Stimulated activated CD4-positive, alpha-beta T cell treated with anti-CD3 and anti-CD28 coated beads, Interleukin-15, amount 100 ng/mL, for 1 hour (primary cell): ENCODE data around the gene NFKB2.

ENCODE experiments used
- DNase-seq, 2 donors: peaks; one replicate each; pipeline ENCODE4 v3.0.0-alpha.2; 2020; ENCODE audit warnings: low read depth in 1 of 2, low spot score in 1 of 2

NFKB2 gene

DNA sequence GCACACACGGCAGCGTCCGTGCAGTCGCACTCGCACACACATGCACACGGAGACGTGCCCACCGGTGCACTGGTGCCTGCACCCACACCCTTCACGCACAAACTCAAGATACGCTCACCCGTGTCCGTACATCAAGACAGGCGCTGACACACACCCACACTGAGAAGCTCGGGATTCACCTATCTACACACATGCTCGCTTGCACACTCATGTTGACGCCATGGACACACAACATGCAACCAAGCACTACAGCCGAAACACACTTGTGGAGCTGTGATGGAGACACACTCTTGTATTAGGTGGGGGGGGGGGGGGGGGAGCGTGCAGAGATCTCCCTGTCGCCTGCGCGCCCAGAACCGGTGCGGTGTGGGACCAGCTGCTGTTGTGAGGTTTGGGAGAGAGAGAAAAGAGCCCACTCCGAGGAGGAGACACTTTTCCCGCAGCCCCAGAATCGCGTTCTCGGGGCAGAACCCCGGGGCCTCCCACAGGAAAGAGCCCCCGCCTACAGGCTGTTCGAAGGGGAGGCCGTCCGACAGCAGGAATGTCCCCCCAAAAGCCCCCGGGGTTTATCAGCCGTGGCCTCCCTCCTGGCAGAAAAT lies 605 bp upstream of the NFKB2 start:
- DNase-seq: peak in 1 of 2 donors; percentile 55

DNA sequence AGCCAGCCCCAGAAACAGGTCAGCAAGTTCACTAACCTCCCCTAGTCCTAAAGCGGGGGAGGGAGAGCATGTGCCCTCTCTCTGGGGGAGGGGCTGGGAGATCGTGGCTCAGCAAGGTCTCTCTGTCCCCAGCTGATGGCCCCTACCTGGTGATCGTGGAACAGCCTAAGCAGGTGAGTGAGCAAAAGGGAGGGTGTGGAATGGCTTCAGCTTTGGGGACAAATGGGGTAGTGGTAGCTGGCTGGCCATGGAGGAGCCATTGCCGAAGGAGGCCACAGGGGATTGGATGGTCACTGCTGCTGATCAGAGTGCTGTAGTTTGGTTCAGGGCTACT lies 779 bp downstream of the NFKB2 start:
- no peak for DNase-seq

DNA sequence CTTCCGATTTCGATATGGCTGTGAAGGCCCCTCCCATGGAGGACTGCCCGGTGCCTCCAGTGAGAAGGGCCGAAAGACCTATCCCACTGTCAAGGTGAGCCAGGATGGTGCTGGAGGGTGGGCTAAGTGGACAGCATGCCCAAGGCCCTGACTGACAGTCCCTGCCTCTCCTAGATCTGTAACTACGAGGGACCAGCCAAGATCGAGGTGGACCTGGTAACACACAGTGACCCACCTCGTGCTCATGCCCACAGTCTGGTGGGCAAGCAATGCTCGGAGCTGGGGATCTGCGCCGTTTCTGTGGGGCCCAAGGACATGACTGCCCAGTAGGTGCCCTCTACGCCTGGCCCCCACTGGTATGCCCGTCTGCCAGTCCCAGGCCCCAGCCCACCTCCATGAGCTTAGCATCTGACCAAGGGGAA lies 1.2 kb downstream of the NFKB2 start:
- DNase-seq: no peak

DNA sequence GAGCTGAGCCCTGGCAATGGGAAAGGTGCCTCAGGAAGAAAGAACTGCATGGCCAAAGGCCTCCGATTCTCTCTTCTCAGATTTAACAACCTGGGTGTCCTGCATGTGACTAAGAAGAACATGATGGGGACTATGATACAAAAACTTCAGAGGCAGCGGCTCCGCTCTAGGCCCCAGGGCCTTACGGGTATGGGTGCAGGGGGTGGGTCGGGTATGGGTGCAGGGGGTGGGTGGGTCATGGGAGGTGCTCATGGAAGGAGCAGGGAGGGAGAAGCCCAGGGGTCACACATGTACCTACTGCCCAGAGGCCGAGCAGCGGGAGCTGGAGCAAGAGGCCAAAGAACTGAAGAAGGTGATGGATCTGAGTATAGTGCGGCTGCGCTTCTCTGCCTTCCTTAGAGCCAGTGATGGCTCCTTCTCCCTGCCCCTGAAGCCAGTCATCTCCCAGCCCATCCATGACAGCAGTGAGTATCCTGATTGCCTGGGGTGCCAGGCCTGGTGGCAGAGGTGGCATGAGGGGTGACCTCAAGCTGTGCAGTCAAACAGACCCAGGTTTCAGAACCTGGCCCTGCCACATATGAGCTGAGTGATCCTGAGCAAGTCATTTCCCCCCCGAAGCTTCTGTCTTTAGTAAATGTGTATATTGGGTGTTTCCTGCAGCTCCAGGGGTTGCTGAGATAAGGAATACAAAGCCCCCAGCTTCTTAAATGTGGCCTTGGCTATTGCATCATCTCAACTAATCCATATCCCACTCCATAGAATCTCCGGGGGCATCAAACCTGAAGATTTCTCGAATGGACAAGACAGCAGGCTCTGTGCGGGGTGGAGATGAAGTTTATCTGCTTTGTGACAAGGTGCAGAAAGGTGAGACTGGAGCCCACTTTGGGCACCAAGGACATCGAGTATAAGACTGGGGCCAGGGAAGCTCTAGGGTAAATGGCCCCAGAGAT lies 2.0 kb downstream of the NFKB2 start:
- DNase-seq: no peak

DNA sequence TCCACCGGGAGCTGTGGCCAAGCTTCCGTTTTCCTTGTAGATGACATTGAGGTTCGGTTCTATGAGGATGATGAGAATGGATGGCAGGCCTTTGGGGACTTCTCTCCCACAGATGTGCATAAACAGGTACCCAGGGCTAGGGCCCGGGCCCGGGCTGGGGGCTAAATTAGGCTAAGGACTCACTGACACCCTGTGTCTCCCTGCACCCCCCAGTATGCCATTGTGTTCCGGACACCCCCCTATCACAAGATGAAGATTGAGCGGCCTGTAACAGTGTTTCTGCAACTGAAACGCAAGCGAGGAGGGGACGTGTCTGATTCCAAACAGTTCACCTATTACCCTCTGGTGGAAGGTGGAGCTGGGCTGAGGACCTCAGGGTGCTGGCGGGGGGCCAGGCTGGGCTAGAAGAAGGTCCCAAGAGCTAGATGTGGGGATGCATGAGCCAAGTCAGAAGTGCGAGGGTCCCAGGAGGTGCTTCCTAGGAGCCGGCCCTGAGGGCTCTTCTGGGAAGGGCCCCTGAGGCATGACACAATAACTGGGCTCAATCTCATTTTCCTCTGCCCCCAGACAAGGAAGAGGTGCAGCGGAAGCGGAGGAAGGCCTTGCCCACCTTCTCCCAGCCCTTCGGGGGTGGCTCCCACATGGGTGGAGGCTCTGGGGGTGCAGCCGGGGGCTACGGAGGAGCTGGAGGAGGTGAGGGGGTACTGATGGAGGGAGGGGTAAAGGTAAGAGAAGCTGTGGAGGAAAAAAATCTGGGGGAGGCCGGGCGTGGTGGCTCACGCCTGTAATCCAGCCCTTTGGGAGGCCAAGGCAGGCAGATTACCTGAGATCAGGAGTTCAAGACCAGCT lies 2.9 kb downstream of the NFKB2 start:
- DNase-seq: no peak

DNA sequence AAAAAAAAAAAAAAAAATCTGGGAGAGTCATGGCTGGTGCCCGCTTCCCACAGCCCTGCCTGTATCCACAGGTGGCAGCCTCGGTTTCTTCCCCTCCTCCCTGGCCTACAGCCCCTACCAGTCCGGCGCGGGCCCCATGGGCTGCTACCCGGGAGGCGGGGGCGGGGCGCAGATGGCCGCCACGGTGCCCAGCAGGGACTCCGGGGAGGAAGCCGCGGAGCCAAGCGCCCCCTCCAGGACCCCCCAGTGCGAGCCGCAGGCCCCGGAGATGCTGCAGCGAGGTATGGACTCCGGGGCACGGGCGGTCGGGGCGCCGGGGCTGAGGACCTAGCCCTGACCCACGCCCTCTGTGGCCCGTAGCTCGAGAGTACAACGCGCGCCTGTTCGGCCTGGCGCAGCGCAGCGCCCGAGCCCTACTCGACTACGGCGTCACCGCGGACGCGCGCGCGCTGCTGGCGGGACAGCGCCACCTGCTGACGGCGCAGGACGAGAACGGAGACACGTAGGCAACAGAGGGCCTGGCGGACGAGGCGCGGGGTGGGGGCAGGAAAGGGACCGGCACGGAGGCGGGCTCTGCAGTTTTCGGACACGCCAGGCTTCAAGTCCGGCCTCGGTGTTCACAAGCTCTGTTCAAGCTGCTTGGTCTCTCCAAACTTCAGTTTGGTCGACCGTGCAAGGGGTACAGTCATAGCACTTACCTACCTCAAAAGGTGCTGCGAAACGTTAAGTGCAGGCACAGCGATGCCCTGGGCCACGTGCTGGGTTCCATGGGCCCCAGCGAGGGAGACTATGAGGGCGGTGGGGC lies 3.9 kb downstream of the NFKB2 start:
- DNase-seq: peak; percentile 72 to 82

DNA sequence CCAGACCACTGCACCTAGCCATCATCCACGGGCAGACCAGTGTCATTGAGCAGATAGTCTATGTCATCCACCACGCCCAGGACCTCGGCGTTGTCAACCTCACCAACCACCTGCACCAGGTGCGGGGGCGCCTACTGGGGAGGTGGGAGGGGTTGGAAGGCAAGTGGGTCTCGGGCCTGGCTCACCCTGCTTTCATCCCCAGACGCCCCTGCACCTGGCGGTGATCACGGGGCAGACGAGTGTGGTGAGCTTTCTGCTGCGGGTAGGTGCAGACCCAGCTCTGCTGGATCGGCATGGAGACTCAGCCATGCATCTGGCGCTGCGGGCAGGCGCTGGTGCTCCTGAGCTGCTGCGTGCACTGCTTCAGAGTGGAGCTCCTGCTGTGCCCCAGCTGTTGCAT lies 4.6 kb downstream of the NFKB2 start:
- no peak for DNase-seq

DNA sequence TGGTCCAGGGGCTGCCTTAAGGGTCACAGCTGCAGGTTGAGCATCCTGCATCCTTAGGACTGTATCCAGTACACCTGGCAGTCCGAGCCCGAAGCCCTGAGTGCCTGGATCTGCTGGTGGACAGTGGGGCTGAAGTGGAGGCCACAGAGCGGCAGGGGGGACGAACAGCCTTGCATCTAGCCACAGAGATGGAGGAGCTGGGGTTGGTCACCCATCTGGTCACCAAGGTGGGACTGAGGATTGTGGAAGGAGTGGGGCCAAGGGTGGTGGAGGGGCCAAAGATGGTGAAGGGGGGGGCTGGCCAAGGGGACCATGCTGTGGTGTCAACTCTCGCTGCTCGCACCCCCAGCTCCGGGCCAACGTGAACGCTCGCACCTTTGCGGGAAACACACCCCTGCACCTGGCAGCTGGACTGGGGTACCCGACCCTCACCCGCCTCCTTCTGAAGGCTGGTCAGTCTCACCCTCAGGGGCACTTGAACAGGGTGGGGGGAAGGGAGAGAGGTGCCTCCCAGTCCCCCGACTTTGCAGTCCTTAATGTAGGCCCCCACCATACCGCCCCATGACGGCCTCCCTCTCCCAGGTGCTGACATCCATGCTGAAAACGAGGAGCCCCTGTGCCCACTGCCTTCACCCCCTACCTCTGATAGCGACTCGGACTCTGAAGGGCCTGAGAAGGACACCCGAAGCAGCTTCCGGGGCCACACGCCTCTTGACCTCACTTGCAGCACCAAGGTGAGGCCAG lies 5.3 kb downstream of the NFKB2 start:
- DNase-seq: no peak

DNA sequence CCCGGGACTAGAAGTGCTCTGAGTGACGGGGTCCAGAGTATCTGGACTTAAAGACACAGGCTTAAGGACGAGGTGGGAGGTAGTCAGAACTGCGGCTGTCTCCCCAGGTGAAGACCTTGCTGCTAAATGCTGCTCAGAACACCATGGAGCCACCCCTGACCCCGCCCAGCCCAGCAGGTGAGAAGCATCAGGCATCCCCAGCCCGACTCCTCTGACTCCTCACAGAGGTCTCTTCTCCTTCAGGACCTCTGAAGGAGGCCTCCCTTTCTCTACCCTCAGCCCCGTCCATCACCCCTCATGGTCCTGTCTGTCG lies 5.8 kb downstream of the NFKB2 start:
- DNase-seq: no peak

DNA sequence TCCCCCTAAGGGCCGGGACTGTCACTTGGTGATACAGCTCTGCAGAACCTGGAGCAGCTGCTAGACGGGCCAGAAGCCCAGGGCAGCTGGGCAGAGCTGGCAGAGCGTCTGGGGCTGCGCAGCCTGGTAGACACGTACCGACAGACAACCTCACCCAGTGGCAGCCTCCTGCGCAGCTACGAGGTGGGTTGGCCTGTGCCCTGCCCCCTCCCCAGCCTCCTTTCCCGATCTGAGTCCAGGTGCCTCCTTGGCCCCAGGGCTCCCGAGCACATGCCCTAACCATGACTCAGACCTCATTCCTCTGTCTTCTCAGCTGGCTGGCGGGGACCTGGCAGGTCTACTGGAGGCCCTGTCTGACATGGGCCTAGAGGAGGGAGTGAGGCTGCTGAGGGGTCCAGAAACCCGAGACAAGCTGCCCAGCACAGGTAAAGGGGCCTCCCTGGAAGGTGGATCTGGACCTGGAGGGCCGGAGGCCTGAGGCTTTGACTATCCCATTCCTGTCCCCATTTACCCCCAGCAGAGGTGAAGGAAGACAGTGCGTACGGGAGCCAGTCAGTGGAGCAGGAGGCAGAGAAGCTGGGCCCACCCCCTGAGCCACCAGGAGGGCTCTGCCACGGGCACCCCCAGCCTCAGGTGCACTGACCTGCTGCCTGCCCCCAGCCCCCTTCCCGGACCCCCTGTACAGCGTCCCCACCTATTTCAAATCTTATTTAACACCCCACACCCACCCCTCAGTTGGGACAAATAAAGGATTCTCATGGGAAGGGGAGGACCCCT lies 6.4 kb downstream of the NFKB2 start:
- DNase-seq: no peak

DNA sequence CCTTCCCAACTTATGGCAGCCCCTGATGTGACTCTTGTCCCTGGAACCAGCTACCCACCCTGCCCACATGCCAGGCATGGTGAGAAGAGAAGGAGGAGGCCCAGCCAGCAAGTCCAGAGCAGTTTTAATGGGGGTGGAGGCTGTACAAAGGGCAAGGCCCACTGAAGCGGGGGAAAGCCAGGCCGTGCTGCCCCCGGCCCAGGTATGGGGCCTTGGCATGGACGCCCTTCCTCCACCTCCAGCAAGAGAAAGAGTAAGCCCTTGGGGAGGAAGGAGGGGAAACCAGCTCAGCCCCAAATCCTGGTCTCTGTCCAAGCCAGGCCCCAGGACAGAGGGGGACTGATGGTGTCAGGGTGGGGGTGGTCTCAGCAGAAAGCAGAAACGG lies 7.0 kb downstream of the NFKB2 start:
- no peak for DNase-seq

DNA sequence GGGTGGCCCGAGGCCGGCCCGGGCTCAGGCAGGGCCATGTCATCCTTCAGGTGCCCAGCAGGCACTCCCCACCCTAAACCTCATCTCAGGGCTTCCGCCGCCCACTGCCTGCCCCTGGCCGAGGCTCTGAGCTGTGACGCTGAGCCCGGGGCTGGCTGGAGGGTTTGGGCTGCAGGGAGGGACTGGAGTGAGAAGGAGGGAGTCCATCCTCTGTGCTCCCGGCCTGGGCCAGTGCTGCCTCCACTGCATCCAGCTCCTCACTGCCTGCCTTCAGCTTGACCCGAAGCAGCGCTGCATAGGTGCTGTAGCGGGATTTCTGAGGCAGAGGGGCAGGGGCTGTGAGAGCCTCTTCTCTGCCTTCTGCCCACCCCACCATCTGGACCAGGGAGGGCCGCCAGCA lies 7.6 kb downstream of the NFKB2 start:
- DNase-seq: no peak

DNA sequence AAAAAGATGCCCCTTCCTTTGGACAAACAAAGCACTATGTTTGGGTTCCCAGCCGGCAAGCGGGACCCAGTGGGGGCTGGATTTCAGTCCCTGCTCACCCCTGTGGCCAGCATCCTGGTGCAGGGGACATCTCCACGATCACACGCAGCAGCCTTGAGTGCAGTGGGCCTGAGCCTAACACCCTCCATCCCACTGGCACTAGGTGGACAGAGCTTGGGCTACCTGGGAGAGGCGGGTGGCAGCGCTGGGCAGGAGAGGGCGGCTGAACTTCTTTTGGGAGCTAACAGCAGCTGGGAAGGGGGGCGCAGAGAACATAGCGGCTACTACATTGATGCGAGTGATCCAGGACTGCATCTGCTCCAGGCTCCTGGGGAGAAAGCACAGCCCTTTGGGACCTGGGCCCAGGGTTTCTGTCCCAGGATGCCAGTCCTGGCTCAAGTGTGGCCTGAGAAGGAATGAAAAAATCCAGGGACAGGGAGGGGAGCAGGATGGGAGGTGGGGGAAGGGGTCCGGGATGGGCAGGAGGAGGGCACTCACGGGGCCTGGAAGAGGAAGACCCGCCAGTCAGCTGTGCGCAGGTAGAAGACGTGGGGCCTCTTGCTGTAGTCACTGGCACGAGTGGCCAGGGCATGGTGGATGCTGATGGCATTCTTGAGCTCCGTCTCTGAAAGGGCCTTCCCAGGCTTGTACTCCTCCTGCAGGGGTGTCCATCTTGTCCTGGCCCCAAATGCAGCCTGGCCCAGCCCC lies 9.0 kb downstream of the NFKB2 start:
- DNase-seq: no peak

DNA sequence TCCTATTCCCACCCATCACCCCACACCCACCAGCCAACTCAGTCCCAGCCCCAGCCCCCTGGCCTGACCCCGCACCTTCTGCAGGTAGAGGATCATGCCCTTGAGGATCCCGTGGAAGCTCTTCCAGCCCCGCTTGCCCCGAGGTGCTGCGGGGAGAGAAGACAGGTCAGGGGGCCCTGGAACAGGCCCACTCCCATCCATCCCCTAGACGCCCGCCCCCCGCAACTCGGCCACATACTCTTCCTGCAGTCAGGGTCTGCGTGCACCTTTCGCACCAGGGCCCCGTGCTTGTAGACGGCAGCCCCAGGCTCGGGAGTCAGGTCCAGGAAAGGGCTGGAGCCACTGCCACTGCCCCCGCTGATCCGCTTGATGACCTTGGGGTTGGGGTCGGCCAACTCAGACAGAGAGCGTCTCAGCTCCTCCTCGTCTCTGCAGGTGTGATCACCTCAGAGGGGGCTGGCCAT lies 9.6 kb downstream of the NFKB2 start:
- DNase-seq: no peak

DNA sequence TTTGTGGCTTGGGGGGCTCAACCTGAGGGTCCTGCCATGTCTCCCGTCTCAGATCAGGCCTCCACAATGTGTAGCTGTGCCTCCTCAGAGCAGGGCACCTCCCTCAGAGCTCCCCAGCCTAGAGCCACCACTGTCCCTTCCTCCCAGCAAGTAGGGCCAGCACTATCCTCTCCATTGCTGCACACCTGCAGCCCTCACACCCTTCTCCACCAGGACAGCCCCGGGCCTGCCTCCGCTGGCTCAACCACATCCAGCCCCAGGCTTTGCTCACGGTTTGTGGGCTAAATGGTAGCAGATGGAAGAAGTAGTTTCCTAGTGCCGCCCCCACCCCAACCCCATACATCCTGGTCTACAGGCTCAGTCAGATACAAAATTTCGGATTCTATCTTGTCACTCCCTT lies 10.1 kb downstream of the NFKB2 start:
- DNase-seq: no peak

DNA sequence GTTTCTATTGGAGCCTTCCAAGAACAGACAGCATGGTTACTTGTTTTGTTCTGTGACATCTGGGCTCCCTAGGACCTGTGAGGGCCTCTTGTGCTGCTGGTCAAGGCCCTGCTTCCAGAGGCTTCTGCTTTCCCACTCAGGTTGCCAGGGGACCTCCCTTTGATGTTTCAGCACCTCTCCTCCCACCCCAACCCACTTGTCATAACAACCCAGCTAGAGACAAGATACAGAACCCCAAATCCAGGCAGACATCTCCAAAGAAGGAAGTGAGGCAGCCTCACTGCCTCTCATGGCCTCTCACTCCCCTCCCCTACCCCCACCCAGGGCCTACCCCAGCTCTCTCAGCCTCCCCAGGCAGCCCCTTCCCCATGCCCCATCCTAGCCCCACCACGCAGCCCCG lies 11.3 kb downstream of the NFKB2 start:
- DNase-seq: no peak

DNA sequence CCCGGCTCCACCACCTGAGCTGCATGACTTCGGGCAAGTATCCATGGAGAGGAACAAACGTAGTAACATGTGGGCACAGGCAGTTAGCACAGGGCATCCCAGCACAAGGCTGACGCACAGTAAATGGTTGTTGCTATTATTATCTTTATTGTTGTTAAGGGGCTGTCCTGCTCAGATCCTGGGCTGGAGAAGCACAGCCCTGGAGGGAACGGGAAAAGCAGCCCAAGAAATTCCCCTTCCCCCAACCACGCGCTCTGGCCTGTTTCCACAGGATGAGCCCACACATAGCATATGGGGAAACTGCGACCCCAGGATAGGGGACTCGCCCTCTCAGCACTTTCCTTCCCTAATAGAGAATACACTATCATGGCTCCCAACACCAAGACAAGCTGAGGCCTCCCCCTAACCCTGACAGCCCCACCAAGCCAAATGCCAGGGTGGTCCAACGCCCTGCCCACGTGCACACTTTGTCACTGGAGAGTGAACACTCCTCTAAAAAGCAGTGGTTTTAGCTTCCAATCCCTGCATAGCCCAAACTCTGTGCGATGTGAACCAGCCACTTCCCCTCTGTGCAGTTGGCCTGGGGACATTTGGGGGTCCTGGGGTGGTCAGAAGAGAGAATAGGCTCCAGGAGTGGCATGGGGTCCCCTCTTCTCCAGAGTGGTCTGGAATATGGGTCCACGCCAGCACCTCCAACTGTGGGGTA lies 12.1 kb downstream of the NFKB2 start:
- DNase-seq: no peak

DNA sequence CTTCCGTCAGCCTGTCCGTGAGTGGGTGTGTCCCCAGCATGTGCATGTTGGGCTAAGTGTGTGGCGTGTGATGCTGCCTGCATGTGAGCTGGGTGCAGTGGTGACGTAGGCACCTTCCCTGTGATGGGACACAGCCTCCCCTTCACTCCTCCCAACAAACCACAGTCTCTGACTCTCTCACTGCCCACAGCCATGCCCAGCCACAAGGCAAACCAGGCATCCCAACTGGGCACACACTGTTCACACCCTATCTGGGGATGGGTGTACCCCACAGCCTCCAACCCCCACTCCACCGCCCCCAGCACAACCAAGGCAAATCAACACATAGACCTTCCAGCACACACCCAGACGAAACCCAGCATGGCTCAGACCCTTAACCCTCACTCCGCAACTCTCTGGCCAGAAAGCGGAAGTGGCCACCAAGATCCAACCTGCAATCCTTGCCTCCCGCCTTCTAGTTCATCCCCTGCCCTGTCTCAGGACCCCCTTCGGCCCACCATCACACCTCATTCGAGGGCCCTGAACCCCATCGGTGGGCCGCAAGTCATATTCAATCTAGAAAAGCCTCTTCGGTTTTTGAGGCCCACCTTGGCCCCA lies 12.7 kb downstream of the NFKB2 start:
- DNase-seq: no peak
